Subcutaneous adipose tissue (tissue), 4 donors: Measurements from ENCODE around the gene MEF2A. TPM values are rescaled to one million over a fixed set of nuclear protein-coding genes. Genes with fewer than 3 reads are reported as not detected.

Experiments
- total RNA-seq, 4 donors: library from RNA; depleted of rRNA; stranded (reverse); fragments of >200 nt; gene quantifications; one replicate each; pipeline ENCODE4 v1.1.0, GENCODE V29; 2016
- TF ChIP-seq, protein P1 (sequence below): fragments of 450-650 bp; IDR thresholded peaks from one replicate; pipeline ENCODE4 v1.5.1; 2016; ENCODE audit warnings: low read depth, mild to moderate bottlenecking, control low read depth, antibody characterized with exemption, moderate library complexity

The MEF2A gene
- total RNA-seq, 4 donors from 2014 or later = 58.6 to 103 (median 71.0) TPM

DNA sequence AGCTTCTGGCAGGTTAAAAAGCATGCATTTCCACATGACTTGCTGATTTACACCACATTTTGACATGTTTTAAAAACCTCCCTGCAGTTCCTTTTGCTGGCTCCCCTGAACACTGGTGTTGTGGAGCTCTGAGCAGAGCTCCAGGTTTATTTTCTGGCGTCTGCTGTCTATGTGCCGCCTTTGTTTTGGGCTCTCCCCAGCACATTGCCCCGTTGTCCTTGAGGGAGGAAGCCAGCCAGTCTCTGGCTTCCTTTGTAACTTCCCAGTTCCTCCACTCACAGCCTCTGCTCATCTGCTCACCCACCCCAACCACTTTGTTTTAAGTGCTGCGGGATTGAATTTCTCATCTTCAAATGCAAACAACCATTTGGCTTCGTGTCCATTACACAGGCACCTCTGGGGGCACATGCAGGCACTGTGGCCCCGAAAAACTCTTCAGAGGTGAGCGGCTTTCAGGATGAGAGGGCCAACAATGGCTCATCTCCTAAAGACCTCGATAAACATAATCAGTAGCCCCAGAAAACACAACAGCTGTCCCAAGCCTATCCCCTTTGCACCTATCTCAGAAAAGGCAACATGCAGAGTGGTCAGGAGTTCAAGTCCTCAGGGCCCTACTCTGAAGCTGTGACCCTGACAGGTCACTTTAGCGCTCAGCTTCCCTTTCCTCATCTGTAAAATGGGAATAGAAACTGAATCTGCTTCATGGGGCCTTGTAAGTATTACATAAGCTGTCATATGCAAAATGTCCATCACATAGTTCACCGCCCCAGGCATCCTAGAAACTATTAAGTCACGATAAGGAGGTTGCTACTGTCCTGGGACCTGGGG, 1.3 kb upstream of the MEF2A start:
- TF ChIP-seq, protein P1, sequence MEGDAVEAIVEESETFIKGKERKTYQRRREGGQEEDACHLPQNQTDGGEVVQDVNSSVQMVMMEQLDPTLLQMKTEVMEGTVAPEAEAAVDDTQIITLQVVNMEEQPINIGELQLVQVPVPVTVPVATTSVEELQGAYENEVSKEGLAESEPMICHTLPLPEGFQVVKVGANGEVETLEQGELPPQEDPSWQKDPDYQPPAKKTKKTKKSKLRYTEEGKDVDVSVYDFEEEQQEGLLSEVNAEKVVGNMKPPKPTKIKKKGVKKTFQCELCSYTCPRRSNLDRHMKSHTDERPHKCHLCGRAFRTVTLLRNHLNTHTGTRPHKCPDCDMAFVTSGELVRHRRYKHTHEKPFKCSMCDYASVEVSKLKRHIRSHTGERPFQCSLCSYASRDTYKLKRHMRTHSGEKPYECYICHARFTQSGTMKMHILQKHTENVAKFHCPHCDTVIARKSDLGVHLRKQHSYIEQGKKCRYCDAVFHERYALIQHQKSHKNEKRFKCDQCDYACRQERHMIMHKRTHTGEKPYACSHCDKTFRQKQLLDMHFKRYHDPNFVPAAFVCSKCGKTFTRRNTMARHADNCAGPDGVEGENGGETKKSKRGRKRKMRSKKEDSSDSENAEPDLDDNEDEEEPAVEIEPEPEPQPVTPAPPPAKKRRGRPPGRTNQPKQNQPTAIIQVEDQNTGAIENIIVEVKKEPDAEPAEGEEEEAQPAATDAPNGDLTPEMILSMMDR = no peak

DNA sequence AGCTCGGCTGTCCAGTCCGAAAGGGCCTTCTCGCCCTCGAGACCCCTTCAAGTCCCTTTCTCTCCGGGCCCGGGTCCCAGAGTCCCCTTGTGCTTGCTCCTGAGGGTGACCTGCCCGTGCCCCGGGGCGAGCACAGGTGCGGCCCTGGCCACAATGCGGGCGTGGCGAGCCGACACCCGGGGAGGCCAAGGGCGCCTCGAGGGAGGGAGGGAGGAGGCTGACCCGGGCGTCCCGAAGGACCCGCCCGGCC, 810 bp upstream of the MEF2A start:
- TF ChIP-seq, protein P1 = no peak

DNA sequence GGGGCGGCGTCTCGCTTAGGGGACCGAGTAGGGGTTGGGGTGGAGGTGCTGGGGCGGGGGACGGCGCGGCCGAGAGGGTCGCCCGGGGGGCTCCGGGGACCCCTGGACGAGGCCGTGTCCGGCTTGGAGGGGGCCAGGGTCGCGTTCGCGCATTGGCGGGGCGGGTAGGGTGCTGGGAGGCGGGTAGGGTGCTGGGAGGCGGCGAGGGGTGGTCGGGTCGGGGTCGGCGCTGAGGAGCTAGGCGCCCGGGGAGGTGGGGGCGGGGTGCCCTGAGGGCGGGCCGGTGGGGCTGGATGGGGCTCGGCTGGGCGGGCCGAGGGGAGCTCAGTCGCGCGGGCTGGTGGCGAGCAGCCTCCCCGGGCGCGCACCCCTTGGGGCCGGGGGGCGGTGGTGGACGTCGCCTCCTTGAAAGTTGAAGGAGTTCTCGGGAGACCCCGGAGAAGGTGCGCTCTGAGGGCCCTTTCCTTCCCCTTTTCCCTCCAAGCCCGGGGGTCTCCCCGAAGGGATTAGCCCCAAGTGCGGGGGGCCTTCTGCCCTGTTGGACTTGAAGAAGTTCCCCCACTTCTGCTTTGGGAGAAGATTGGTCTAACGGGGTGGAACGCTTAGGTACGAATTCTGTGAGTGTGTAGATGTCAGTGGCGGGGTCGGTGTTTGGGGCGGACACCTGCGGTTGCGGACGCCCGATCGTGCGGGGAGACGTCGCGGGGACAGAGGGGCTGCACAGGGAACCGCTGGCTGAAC, 543 bp downstream of the MEF2A start:
- TF ChIP-seq, protein P1 = no peak

DNA sequence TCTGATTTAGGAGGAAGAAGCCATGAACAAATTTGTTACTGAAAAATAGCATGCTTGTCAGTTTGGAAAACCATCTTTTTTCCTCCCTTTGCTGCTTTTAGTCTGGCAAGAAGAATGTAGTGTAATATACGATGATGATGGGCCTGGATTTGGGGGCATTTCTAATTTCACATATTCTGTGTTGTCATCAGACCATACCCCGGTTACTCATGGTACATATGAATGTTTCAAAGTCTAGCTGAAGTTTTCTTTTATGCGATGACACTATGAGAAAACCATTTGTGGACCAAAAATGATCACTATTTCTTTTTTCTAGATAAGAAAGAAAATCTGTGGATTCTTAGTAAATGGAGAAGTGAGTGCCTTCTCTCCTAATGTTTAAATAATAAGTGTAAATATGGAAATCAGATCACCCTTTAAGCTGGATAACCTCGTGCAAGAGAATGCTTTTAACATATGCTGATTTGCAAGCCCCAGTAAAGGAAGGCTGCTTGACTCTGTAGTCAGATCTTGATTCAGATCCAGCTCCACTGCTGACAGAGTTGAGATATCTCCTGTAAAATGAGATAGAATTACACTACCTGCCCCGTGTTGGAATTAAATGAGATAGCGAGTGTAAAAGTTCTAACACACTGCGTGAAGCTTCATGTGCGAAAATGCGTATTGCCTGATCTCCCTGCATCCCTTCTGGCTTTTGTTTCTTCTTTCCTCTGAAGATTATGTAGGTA, 3.0 kb downstream of the MEF2A start:
- TF ChIP-seq, protein P1 = no peak

DNA sequence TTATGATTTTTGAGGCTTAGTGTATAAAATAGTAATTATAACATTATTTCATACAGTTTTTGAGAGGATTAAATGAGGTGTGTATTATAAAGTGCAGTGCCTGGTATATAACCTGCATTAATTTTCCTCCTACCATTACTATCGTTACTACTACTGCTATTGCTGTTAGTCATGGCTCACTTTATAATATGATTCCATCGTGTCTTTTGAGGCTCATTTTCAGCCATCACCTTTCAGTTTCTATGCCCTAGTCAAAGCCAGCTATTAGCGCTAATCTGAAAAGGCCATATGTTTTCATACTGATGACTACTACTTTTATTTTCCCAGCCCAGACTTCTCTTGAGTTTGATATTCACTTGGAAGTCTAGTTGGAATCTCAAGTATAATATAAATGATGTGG, 5.5 kb downstream of the MEF2A start:
- TF ChIP-seq, protein P1 = no peak

DNA sequence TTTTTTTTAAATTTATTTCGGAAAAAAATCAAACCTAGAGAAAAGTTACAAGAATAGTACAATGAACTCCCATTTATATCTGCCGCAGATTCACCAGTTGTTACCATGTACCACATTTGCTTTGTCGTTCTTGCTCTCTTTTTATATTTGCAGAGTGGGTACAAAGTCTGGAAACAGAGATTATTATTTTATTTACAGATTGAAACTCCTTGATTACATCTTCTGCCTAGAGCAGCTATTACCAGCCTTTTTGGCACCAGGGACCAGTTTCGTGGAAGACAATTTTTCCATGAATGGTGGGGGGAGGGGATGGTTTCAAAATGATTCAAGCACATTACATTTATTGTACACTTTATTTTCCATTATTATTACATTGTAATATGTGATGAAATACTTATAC, 8.3 kb downstream of the MEF2A start:
- TF ChIP-seq, protein P1 = no peak

DNA sequence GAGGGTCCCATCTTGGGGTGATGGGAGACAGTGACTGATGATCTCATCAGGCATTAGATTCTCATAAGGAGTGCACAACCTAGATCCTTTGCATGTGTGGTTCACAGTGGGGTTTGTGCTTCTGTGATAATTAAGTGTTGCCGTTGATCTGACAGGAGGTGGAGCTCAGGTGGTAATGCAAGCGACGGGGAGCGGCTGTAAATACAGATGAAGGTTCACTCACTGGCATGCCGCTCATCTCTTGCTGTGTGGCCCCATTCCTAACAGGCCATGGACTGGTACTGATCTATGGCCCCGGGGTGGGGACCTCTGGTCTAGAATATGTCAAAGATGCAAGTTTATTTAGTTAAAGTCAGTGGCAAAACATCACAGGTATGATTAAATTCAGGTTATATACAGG, 8.7 kb downstream of the MEF2A start:
- TF ChIP-seq, protein P1 = no peak
